HG03159 (cell line): ENCODE data around the gene SCN3A.

ENCODE experiments used
- ATAC-seq: cut with Tn5 transposase; IDR thresholded peaks from one replicate; pipeline ENCODE4 v1.9.1; 2021; ENCODE audit warnings: mild to moderate bottlenecking, moderate library complexity; ENCODE audit not compliant: unreplicated experiment

The SCN3A gene

GRCh38 chr2:165203689-165204559 lies at the start of gene SCN3A:
Gene SCN3A, minus strand, starts transcription at chr2:165204050. Its CDS starts 27,656 bp downstream, at chr2:165176394.
- ATAC-seq = peak; percentile 65

DNA sequence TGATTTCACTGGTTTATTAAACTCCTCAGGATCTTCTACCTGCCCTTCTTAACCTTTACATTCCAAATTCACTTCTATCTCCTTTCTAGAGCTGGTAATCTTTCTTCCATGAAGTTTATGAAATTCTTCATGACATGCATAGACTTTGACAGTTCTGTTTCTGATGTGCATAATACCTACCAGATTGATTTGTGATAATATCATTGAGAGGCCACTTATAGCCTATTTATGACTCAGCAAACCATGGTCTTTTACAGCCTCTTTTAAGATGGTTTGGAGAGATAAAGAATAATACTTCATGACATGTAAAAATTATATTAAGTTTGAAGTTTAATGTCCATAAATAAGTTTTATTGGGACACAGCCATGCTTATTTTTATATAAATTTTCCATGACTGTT lies 49.3 kb upstream of the SCN3A start:
- ATAC-seq = no peak

DNA sequence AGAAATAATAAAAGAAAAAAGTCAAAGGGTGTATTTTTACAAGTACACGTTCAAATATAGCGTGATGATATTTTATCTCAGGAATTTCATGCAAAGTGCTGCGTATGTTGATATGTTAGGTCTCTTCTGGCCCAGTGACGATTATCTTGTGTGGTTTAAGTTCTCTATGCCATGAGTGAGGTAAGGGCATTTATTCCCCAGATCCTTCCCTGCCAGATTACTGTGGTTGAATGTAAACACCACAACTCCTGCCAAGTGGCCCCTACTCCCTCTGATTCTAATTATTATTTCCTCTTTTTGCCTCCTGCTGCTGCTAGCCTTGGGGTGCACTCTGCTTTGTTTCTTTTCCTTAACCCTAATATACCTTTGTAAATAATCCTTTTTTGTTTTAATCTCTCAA lies 47.5 kb upstream of the SCN3A start:
- ATAC-seq = no peak

DNA sequence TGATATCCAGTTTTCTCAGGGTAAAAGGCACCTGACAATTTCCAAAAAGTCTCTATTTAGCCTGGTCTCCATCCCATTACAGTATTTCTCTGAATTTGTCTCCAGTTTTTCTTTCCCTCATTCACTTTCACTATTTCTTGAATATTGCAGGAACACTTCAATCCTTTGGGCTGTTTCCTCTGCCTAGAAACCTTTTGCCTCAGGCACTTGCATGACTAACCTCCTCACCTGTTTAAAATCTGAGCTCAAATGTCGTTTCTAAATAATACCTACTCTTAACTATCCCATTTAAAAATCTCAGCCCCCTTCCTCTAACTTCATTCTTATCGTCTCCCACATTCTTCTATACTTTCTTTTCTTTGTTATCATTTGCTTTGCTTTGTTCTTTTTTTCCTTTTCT lies 44.4 kb upstream of the SCN3A start:
- no peak for ATAC-seq

- no peak for ATAC-seq
Observed at GRCh38 chr2:165245081-165245793, 41.4 kb upstream of the SCN3A start.

- no peak for ATAC-seq
Observed at GRCh38 chr2:165240916-165241315, 37.1 kb upstream of the SCN3A start.

GRCh38 chr2:165239856-165240515 lies 36.1 kb upstream of the SCN3A start:
- no peak for ATAC-seq

GRCh38 chr2:165239230-165239629 lies 35.4 kb upstream of the SCN3A start, which contains the start of gene SCN2A:
Gene SCN2A, plus strand, starts transcription at chr2:165239414. Its CDS starts 56,410 bp downstream, at chr2:165295824.
- peak; percentile 81 for ATAC-seq

DNA sequence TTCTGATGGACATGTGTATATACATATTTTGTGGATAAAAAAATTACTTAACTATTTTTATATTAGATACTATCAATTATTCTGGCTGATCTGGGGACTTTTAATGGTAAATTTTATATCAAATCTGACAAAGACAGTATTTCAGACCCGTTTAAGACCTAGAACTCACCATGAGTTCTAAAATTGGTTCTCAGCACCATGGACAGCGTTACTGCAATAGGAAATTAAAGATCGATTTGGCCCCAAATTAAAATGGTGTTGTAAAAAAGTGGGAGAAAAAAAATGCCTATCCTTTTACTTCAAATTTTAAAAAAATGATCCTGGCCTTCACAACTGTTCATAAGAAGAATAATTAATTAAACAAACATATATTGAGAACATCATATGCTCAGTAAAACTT lies 34.4 kb upstream of the SCN3A start:
- no peak for ATAC-seq

- no peak for ATAC-seq
Observed at GRCh38 chr2:165237056-165237455, 33.2 kb upstream of the SCN3A start.

- no peak for ATAC-seq
Observed at GRCh38 chr2:165227571-165227970, 23.7 kb upstream of the SCN3A start.

DNA sequence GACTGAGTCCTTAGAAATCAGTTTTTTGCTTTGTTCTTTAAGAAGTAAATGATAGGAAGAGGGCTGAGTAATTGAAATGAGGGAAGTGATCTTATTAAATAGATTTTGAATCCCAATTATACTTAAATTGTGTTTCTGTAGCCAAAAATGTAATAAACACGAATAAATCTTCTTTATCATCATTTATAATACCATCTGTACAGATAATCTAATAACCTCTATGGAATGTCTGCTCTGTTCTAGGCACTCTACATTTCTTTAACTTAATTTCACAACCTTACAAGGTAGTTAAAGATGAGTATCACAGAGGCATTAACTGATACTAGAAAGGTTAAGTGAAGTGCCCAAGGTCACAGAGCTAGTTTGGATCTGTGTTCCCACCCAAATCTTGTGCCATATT lies 21.1 kb upstream of the SCN3A start:
- ATAC-seq = no peak

DNA sequence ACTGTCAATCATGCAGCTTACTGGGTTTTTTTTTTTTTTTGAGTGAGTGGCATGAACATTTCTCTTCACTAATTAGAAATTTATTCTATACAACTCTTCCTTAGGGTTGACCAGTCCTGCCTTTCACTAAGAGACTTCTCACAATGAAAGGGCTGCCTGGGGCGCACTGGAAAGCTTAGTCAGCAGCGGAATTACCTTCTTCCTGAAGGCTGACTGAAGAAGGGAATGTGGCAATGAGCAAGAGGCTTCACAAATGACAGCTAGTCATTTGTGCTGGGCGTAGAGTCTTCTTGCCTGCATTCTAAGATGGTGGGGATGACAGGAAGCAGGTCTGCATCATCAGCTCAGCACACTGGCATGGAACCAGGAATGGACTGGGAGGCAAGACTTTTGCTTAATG lies 15.6 kb upstream of the SCN3A start:
- no peak for ATAC-seq

DNA sequence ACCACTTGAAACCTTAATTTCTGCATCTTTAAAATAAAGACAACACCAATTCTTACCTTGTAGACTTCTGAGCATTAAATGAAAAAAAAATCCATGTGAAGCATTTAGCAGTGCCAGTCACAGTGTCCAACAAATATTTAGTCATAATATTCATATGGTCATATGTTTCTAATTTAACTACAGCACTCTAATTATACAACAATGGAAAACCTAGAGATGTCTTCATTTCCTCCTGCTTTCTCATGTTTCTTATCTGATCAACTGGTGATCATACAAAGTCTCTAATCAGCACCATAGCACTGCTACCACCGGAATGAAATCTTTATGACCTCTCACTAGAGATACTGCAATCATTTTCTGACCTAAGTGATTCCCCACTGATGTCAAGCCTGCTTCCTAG lies 10.2 kb upstream of the SCN3A start:
- ATAC-seq = no peak

DNA sequence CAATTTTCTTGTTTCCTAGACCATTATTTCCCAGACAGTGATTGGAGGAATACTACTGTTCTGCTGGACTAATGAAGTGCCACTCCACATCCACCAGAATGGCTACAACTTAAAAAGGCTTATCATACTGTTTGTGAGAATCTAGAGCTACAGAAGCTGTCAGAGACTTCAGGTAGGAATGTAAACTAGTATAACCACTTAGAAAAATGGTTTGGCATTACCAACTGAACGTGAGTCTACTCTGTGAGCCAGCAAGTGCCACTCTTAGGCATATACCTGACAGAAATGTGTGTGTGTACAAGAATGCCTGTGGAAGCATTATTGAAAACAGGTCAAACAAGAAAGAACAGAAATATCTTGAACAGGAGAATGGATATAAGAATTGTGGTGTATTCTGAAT lies 4.2 kb upstream of the SCN3A start:
- ATAC-seq = no peak

DNA sequence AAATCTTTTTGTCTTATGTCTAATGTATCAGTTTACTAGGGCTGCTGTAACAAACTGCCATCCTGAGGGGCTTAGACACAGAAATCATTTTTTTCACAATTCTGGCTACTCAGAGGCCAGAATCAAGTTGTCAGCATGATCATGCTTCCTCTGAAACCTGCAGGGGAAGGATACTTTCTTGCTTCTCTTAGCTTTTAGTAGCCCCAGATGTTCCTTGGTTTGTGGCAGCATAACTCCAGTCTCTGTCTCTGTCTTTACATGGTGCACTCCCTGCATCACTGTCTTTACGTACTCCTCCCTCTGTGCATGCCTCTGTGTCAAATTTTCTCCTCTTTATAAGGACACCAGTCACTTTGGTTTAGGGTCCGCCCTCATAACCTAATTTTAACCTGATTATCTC lies 2.0 kb upstream of the SCN3A start:
- no peak for ATAC-seq

GRCh38 chr2:165202239-165202638 lies 1.6 kb downstream of the SCN3A start:
- ATAC-seq = no peak

- ATAC-seq = no peak
Observed at GRCh38 chr2:165198181-165198580, 5.7 kb downstream of the SCN3A start.

GRCh38 chr2:165197346-165197745 lies 6.5 kb downstream of the SCN3A start:
- no peak for ATAC-seq

DNA sequence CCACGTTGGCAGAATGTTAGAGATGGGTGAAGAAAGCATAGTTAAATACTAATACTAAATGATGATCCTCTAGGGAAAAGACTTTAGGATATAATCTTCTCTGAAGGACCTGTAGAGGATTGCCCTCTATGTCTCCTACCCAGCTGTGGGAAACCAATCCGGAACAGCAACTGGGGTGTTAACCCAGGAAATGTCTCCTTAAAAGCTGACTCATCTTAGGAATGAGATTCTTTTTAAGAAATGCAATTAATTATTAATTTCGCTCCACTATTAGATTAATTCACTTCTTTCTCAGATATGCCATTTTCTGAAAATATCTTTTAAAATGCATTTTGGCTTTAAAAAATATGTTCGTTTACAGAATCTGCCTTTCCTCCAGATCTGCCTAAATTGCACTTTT lies 7.4 kb downstream of the SCN3A start:
- ATAC-seq = no peak

GRCh38 chr2:165193178-165193777 lies 10.6 kb downstream of the SCN3A start:
- ATAC-seq = peak; percentile 96
